ENCODE results near the gene HSD3B7. TPM values are rescaled to one million over a fixed set of nuclear protein-coding genes. Genes with fewer than 3 reads are reported as not detected.

The HSD3B7 gene
- total and polyA plus RNA-seq, 10 of the 15 experiments (the other 5 are each of a cell fraction or from before 2014, with no cell fraction given) = 0.18 to 1.8 (median 0.48) TPM; not detected in 1

DNA sequence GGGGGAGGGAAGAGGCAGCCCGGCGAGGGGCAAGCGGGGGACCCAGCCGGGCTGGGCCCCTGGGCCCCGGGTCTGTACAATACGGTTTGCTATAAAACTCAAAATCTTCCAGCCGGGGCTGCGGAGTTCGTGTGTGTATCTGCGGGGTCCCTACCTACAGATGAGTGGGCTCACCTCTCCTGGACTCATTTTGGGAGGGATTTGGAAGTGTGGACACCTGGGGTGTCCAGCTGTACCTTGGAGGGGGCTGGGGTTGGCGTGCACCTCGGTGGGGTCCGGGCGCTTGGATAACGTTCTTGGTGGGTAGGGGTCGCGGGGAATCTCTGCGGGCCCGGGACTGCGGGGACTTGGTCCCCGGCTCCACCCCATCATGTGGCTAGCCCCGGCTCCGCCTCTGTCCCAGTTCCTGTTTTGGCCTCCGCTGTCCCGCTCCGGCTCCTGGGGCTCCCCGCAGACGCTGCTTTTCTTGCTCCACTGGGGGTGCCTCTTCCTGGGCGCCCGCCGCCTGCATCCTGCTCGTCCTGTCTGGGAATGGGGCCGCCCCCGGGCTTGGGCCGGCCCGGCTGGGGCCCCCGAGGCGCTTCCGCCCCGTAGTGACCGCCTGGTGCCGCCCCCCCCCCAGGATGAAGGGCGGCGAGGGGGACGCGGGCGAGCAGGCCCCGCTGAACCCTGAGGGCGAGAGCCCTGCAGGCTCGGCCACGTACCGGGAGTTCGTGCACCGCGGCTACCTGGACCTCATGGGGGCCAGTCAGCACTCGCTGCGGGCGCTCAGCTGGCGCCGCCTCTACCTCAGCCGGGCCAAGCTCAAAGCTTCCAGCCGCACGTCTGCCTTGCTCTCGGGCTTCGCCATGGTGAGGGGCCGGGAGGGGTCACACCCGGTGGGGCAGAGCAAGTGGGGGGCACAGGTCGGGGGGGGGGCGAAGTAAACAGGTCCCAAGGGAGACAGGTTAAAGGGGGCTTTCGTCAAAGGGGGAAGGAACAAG lies 36.0 kb upstream of the HSD3B7 start, which contains the start of gene ORAI3 (continued):
- TF ChIP-seq PAX8 (IDR thresholded peaks at IDR 0.05) (no peak), FOXK2 (IDR thresholded peaks at IDR 0.05) (no peak), MXI1 (IDR thresholded peaks at IDR 0.05; ENCODE audit: low read depth, low read length) (no peak; the same call in 1 of the 2 replicates), SMARCA5 (IDR thresholded peaks at IDR 0.05) (0 out of 2 replicates have a peak, but pooled peaks have one; percentile 32), BCLAF1 (IDR thresholded peaks at IDR 0.05) (no peak), SIN3A (IDR thresholded peaks at IDR 0.05; ENCODE audit: low read depth, low read length) (peak; percentile 81; the same call in 1 of the 2 replicates), EZH2 (IDR thresholded peaks at IDR 0.05; ENCODE audit: borderline replicate concordance, control insufficient read depth, low read depth, low read length) (no peak), MEF2A (IDR thresholded peaks at IDR 0.05; ENCODE audit: insufficient read depth, low read depth, low read length) (no peak), CEBPZ (IDR thresholded peaks at IDR 0.05; ENCODE audit: low read depth, low read length) (no peak), POLR2AphosphoS2 (IDR thresholded peaks at IDR 0.05; ENCODE audit: low read depth, low read length) (peak; percentile 67), ATF2 (IDR thresholded peaks at IDR 0.05; ENCODE audit: low read length) (no peak), SIX5 (IDR thresholded peaks at IDR 0.05; ENCODE audit: low read depth, low read length, severe bottlenecking) (no peak), YY1 (IDR thresholded peaks at IDR 0.05; ENCODE audit: low read depth, low read length) (no peak), MTA2 (IDR thresholded peaks at IDR 0.05; ENCODE audit: low read depth) (peak; percentile 20; the same call in 1 of the 2 replicates), NFYB (IDR thresholded peaks at IDR 0.05; ENCODE audit: insufficient read depth, low read depth, low read length) (no peak), ZBED1 (IDR thresholded peaks at IDR 0.05; ENCODE audit: borderline replicate concordance) (no peak)
- TF ChIP-seq, protein P1, sequence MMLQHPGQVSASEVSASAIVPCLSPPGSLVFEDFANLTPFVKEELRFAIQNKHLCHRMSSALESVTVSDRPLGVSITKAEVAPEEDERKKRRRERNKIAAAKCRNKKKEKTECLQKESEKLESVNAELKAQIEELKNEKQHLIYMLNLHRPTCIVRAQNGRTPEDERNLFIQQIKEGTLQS (IDR thresholded peaks at IDR 0.05; ENCODE audit: borderline replicate concordance, extremely low read depth, low read depth, low read length) = no peak
- TF ChIP-seq, protein P2, sequence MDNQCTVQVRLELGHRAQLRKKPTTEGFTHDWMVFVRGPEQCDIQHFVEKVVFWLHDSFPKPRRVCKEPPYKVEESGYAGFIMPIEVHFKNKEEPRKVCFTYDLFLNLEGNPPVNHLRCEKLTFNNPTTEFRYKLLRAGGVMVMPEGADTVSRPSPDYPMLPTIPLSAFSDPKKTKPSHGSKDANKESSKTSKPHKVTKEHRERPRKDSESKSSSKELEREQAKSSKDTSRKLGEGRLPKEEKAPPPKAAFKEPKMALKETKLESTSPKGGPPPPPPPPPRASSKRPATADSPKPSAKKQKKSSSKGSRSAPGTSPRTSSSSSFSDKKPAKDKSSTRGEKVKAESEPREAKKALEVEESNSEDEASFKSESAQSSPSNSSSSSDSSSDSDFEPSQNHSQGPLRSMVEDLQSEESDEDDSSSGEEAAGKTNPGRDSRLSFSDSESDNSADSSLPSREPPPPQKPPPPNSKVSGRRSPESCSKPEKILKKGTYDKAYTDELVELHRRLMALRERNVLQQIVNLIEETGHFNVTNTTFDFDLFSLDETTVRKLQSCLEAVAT (IDR thresholded peaks at IDR 0.05) = no peak
